Measurements from ENCODE around the gene CD22.

GRCh38 chr19:35337097-35337983 is 8.4 kb downstream of the CD22 start:
- TF ChIP-seq, protein P1, sequence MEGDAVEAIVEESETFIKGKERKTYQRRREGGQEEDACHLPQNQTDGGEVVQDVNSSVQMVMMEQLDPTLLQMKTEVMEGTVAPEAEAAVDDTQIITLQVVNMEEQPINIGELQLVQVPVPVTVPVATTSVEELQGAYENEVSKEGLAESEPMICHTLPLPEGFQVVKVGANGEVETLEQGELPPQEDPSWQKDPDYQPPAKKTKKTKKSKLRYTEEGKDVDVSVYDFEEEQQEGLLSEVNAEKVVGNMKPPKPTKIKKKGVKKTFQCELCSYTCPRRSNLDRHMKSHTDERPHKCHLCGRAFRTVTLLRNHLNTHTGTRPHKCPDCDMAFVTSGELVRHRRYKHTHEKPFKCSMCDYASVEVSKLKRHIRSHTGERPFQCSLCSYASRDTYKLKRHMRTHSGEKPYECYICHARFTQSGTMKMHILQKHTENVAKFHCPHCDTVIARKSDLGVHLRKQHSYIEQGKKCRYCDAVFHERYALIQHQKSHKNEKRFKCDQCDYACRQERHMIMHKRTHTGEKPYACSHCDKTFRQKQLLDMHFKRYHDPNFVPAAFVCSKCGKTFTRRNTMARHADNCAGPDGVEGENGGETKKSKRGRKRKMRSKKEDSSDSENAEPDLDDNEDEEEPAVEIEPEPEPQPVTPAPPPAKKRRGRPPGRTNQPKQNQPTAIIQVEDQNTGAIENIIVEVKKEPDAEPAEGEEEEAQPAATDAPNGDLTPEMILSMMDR (conservative IDR thresholded peaks at IDR 0.05) = no peak
- no peak for TF ChIP-seq ZFX (IDR thresholded peaks at IDR 0.05)

All from C4-2B (cell line).